Hepatocyte (in vitro differentiated cells): ENCODE data around the gene PSMD1. TPM values are rescaled to one million over a fixed set of nuclear protein-coding genes. Genes with fewer than 3 reads are reported as not detected.
"Not testable (repeated sequence)": the region's sequence is repeated elsewhere in the genome, so short reads cannot be mapped to it uniquely, and the experiment has no call there.

Experiments
- DNase-seq: peaks from one replicate; pipeline ENCODE4 v3.0.0-alpha.2; 2016; ENCODE audit warnings: low spot score
- H2AFZ ChIP-seq: fragments of 200-600 bp; sonication (generic); 2 replicates; pipeline ENCODE4 v1.6.0; 2016; ENCODE audit warnings: antibody characterized with exemption, mild to moderate bottlenecking
- H3K27ac ChIP-seq: fragments of 200-600 bp; sonication (generic); 2 replicates; pipeline ENCODE4 v1.5.1; 2016; ENCODE audit warnings: mild to moderate bottlenecking
- H3K27me3 ChIP-seq: fragments of 200-600 bp; sonication (generic); 2 replicates; pipeline ENCODE4 v1.6.1; 2016
- H3K36me3 ChIP-seq: fragments of 200-600 bp; sonication (generic); replicated peaks from 2 replicates; pipeline ENCODE4 v1.5.1; 2016; ENCODE audit warnings: low read depth; ENCODE audit not compliant: insufficient read depth
- H3K4me1 ChIP-seq: fragments of 200-600 bp; sonication (generic); 2 replicates; pipeline ENCODE4 v1.5.1; 2016; ENCODE audit warnings: mild to moderate bottlenecking, moderate library complexity; ENCODE audit not compliant: insufficient read depth
- H3K4me2 ChIP-seq: fragments of 200-600 bp; sonication (generic); 2 replicates; pipeline ENCODE4 v1.6.0; 2016
- H3K4me3 ChIP-seq: fragments of 200-600 bp; sonication (generic); 2 replicates; pipeline ENCODE4 v1.5.1; 2016; ENCODE audit warnings: mild to moderate bottlenecking
- H3K79me2 ChIP-seq: fragments of 200-600 bp; sonication (generic); 2 replicates; pipeline ENCODE4 v1.6.0; 2017; ENCODE audit warnings: mild to moderate bottlenecking
- H3K9me2 ChIP-seq: fragments of 200-600 bp; sonication (generic); replicated peaks from 2 replicates; pipeline ENCODE4 v1.6.0; 2017; ENCODE audit warnings: mild to moderate bottlenecking; ENCODE audit not compliant: insufficient read depth
- H3K9me3 ChIP-seq: fragments of 200-600 bp; sonication (generic); 2 replicates; pipeline ENCODE4 v1.5.1; 2016; ENCODE audit warnings: low read depth, mild to moderate bottlenecking
- H4K20me1 ChIP-seq: fragments of 200-600 bp; sonication (generic); 2 replicates; pipeline ENCODE4 v1.6.0; 2016; ENCODE audit warnings: mild to moderate bottlenecking; ENCODE audit not compliant: insufficient read depth, poor library complexity, severe bottlenecking
- EZH2 ChIP-seq: fragments of 200-600 bp; sonication (generic); IDR thresholded peaks from 2 replicates; pipeline ENCODE4 v1.6.1; 2016; ENCODE audit warnings: antibody characterized with exemption, mild to moderate bottlenecking, borderline replicate concordance
- EZH2phosphoT487 ChIP-seq: fragments of 200-600 bp; sonication (generic); IDR thresholded peaks from one replicate; pipeline ENCODE4 v1.6.1; 2018; ENCODE audit warnings: antibody characterized with exemption, mild to moderate bottlenecking, low read depth, moderate library complexity; ENCODE audit not compliant: unreplicated experiment, severe bottlenecking
- WGBS: methylation state at CpG from one replicate; pipeline ENCODE4 v1.1.6; 2016; ENCODE audit warnings: low lambda C conversion rate; ENCODE audit errors: missing lambda C conversion rate; 5-methylcytosine and 5-hydroxymethylcytosine counted together
- polyA plus RNA-seq: library from polyadenylated mRNA; unstranded; fragments of >200 nt; fragmentation: Nextera tagmentation; extraction: Ambion mirVana; gene quantifications from 2 replicates; pipeline ENCODE4 v1.2.1, GENCODE V29; 2016
- total RNA-seq: library from RNA; depleted of rRNA; stranded (reverse); fragments of >200 nt; gene quantifications from 2 replicates; pipeline ENCODE4 v1.2.3, GENCODE V29; 2014
- TF ChIP-seq, protein P1 (sequence below): fragments of 200-600 bp; sonication (generic); IDR thresholded peaks from 2 replicates; pipeline ENCODE4 v1.5.1; 2016; ENCODE audit warnings: antibody characterized with exemption, mild to moderate bottlenecking; ENCODE audit not compliant: poor library complexity

The PSMD1 gene
- total and polyA plus RNA-seq, 2 experiments from 2014 or later = 92.9 to 106 TPM

DNA sequence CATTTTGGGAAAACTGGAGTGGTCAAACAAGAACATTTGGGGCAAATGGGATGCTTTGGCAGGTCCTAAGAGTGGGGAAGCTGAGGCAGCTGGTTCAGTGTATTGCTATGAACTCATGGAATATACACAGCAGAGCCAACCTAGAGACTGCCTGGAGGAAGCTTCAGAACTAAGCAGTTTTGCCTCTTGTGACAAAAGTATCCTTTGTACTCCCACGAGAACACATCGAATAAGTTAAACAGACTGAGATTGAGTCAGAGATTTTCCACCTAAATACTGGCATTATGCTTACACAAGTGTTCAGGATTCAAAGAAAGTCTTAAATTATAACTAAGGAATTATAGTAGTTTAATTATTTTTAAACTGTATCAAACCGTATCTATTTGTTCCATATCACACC is 136.5 kb downstream of the PSMD1 start:
- Histone ChIP-seq H3K9me3 (no peaks in the 10 kb centered on the region), H4K20me1 (no peaks in the 10 kb centered on the region), H3K4me2 (no peak overlapping the region), H3K27ac (no peak overlapping the region), H3K36me3 (no peaks in the 10 kb centered on the region), H3K4me1 (peaks cover 3% of the 10 kb centered on the region), H3K9me2 (no peaks in the 10 kb centered on the region), H3K4me3 (no peak overlapping the region), H3K27me3 (peaks cover 5% of the 10 kb centered on the region), H3K79me2 (no peaks in the 10 kb centered on the region), H2AFZ (no peak overlapping the region)
- WGBS = 89% methylated on average over 3 of the region's 3 CpGs
- TF ChIP-seq EZH2phosphoT487 (no peak), EZH2 (no peak)
- TF ChIP-seq, protein P1, sequence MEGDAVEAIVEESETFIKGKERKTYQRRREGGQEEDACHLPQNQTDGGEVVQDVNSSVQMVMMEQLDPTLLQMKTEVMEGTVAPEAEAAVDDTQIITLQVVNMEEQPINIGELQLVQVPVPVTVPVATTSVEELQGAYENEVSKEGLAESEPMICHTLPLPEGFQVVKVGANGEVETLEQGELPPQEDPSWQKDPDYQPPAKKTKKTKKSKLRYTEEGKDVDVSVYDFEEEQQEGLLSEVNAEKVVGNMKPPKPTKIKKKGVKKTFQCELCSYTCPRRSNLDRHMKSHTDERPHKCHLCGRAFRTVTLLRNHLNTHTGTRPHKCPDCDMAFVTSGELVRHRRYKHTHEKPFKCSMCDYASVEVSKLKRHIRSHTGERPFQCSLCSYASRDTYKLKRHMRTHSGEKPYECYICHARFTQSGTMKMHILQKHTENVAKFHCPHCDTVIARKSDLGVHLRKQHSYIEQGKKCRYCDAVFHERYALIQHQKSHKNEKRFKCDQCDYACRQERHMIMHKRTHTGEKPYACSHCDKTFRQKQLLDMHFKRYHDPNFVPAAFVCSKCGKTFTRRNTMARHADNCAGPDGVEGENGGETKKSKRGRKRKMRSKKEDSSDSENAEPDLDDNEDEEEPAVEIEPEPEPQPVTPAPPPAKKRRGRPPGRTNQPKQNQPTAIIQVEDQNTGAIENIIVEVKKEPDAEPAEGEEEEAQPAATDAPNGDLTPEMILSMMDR = no peak
- no peak for DNase-seq

DNA sequence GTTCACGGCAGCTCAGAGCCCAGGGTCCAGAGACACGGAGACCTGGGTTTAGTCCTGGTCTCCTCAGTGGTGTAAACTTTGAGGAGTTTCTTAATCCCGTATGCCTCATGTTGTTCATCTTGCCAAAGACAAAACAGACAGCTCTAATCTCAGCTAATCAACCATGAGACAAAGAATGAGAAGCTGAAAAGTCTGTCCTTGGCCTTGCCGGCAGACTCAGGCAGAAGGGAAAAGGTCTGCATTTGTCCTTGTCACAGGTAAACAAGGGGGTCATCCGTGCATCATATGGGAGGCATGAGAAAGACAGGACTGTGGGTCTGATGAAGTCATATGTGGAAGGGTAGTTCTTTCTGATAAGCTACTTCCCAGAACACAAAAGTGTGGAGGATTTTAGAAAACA is 139.9 kb downstream of the PSMD1 start:
- WGBS = 95% methylated on average over 5 of the region's 5 CpGs
- Histone ChIP-seq H3K36me3 (no peaks in the 10 kb centered on the region), H4K20me1 (no peaks in the 10 kb centered on the region)

DNA sequence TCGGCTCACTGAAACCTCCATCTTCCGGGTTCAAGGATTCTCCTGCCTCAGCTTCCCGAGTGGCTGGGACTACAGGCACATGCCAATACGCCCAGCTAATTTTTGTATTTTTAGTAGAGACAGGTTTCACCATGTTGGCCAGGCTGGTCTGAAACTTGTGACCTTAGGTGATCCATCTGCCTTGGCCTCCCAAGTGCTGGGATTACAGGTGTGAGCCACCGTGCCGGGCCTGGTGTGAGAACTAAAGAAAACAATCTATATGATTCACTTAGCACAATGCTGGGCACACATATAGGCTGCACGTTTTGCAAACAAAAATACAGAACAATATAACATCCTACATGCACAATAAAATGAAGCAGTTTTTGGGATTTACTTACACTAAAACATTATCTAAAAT is 140.5 kb downstream of the PSMD1 start:
- not testable (repeated sequence) for H3K9me2 ChIP-seq, H3K27ac ChIP-seq, H3K4me3 ChIP-seq, H3K9me3 ChIP-seq, H3K27me3 ChIP-seq, H2AFZ ChIP-seq, H3K4me1 ChIP-seq, H3K36me3 ChIP-seq, DNase-seq, H4K20me1 ChIP-seq
- WGBS = 93% methylated on average over 7 of the region's 7 CpGs
- peak overlapping the region; percentile 85 for H3K4me2 ChIP-seq
- peaks cover 22% of the 10 kb centered on the region for H3K79me2 ChIP-seq

More for the DNA sequence above, 139.9 kb downstream of the PSMD1 start:
- Histone ChIP-seq H3K4me2 (no peak overlapping the region), H2AFZ (no peak overlapping the region), H3K4me3 (no peak overlapping the region), H3K4me1 (peaks cover 7% of the 10 kb centered on the region), H3K27me3 (no peaks in the 10 kb centered on the region), H3K9me3 (no peaks in the 10 kb centered on the region), H3K27ac (no peak overlapping the region), H3K9me2 (no peaks in the 10 kb centered on the region), H3K79me2 (peaks cover 19% of the 10 kb centered on the region)
- DNase-seq = no peak
- TF ChIP-seq, protein P1 = no peak
- no peak for TF ChIP-seq EZH2phosphoT487
- no peak for TF ChIP-seq EZH2

DNA sequence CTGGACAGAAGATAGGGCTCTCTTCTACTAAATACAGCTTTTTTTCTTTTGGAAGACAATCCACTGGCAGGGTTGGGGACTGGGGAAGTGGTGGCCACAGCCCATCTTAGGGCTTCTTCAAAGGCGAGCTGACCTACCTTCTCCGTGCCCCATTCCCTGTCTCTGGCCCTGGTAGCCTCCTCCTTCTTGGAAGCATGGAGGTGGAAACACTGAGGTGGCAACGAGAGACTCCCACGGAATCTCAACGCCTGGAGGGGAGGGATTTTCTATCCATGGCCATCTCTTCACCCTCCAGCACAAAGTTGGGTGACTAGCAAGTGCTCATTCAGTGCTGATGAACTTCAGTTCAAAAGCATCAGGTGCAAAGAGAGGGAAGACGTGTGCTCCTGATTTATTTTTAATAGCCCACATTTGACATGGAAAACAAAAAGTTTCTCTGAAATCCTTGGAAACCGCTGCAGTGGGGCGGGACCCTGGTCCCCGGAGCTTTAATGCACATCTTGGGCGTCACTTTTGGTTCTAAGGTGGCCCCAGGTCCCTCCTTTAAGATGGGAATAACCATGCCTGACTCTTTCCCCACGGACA is 141.1 kb downstream of the PSMD1 start:
- Histone ChIP-seq H3K4me1 (peaks cover 7% of the 10 kb centered on the region), H3K27me3 (no peaks in the 10 kb centered on the region), H3K4me3 (peak overlapping the region; percentile 68), H3K9me2 (no peaks in the 10 kb centered on the region), H4K20me1 (no peaks in the 10 kb centered on the region), H3K9me3 (no peaks in the 10 kb centered on the region), H2AFZ (peak overlapping the region; percentile 98), H3K27ac (peak overlapping the region; percentile 82), H3K36me3 (no peaks in the 10 kb centered on the region), H3K4me2 (peak overlapping the region; percentile 85), H3K79me2 (peaks cover 28% of the 10 kb centered on the region)
- WGBS = 36% methylated on average over 11 of the region's 11 CpGs
- DNase-seq = no peak
- TF ChIP-seq EZH2phosphoT487 = no peak
- TF ChIP-seq, protein P1 = no peak
- TF ChIP-seq EZH2 = no peak
